Measurements from ENCODE around the gene PI4KB. TPM values are rescaled to one million over a fixed set of nuclear protein-coding genes. Genes with fewer than 3 reads are reported as not detected.

The PI4KB gene
- total and polyA plus RNA-seq, 2 of the 4 experiments (the other 2 are of a cell fraction): 82.4 to 94.5 TPM

DNA sequence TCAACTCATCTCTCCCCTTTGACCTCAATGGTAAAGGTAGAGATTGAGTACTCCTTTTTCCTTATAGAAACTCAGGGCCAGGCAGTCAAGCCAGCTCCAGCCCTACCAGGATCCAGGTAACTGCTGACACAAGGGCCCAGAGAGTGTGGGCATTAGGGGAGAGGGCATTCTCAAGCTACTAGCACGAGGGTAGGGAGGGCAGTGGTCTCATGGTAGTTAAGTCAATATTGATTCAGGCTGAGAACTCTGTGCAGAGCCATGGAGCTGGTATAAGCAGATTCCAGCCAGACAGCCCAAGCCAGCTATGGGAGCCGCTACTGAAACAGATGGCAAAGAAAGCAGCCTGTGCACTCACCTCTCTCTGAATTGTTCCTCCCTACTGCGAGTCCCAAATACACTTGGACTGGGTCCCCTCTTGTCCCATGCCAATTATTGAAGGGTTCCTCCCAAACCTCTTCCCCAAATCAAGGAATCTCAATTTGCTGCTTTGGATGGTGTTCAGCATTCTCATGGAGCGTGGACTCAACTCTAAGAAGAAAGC lies 2.8 kb downstream of the PI4KB start:
- WGBS, 2 experiments (ENCODE audit: extremely low coverage in 2 of 2, insufficient read length in 1 of 2): 100% methylated on average over 2 of the region's 4 CpGs; no CpG with 5 or more reads in 1 of the 2 experiments
- H3K4ac ChIP-seq (ENCODE audit: low read depth, low read length): peak overlapping the region; percentile 40
- BruUV-seq (replicated peaks): no TSS peak
- no peak overlapping the region for H2BK120ac ChIP-seq (ENCODE audit: low read depth, low read length)
- no peak overlapping the region for H3K9ac ChIP-seq (ENCODE audit: low read depth, low read length)
- no peak overlapping the region; the same call in 1 of the 2 replicates for H4K91ac ChIP-seq (ENCODE audit: insufficient read depth, low read depth, low read length)
- ChIA-PET CTCF (no interaction called here), POLR2A (ENCODE audit: unreplicated experiment) (no interaction called here)
- no peak overlapping the region; the same call in none of the 2 replicates for H2BK20ac ChIP-seq (ENCODE audit: low read depth, low read length)
- no peak for TF ChIP-seq FOS (IDR thresholded peaks at IDR 0.05; ENCODE audit: low read depth, low read length)
- H3K27me3 ChIP-seq (ENCODE audit: control insufficient read depth, insufficient read depth, low read length): no peaks in the 10 kb centered on the region
- H4K8ac ChIP-seq (ENCODE audit: low read depth in 2 of 2, low read length in 2 of 2): no peak overlapping the region
- peak overlapping the region; percentile 59 for H3K23ac ChIP-seq (ENCODE audit: low read depth, low read length)
- dilution Hi-C loops (cut with HindIII; ENCODE audit: low sequenced_read_pairs, unreplicated experiment) (no loop called here), in situ Hi-C loops (cut with MboI; ENCODE audit: low sequenced_read_pairs) (loop anchor here (25.0 kb wide), 1 partner anchor 663 kb away; the partner anchor contains the start of gene S100A10), intact Hi-C loops (cut with micrococcal nuclease) (loop anchor here (10.0 kb wide), 1 partner anchor 220 kb away; the partner anchor contains the start of gene TUFT1)
- no peak overlapping the region for H2BK15ac ChIP-seq (ENCODE audit: low read depth, low read length)
- H2AK5ac ChIP-seq (ENCODE audit: low read depth, low read length): peak overlapping the region; percentile 14; the same call in 1 of the 2 replicates
- H3K18ac ChIP-seq (ENCODE audit: low read depth, low read length): no peak overlapping the region
- ATAC-seq (ENCODE audit: low read depth): no peak
- peaks cover 12% of the 10 kb centered on the region for H3K9me1 ChIP-seq (ENCODE audit: insufficient read depth, low read length)
- no peak overlapping the region for H2AFZ ChIP-seq (replicated peaks; ENCODE audit: low read length, poor library complexity)
- H4K20me1 ChIP-seq (ENCODE audit: insufficient read depth, low read length): peaks cover 21% of the 10 kb centered on the region
- peaks cover 29 to 66% of the 10 kb centered on the region in 2 experiments for H3K79me1 ChIP-seq (ENCODE audit: low read depth in 1 of 2, low read length in 2 of 2)
- H3K56ac ChIP-seq (ENCODE audit: extremely low read depth, insufficient read depth, low read length): no peak overlapping the region
- H3K4me1 ChIP-seq (ENCODE audit: control insufficient read depth, insufficient read depth, low read length): peaks cover 9% of the 10 kb centered on the region
- no peak overlapping the region for H3K27ac ChIP-seq (ENCODE audit: insufficient read depth, low read length)
- H4K5ac ChIP-seq (ENCODE audit: low read depth, low read length): no peak overlapping the region
- DNase-seq: no peak
- H3K4me3 ChIP-seq (ENCODE audit: insufficient read depth, low read depth, low read length): no peak overlapping the region
- H2BK5ac ChIP-seq (ENCODE audit: low read depth, low read length, poor library complexity, severe bottlenecking): no peak overlapping the region
- H3K4me2 ChIP-seq (ENCODE audit: low read depth, low read length): no peak overlapping the region
- H3K9me3 ChIP-seq (ENCODE audit: control insufficient read depth, insufficient read depth, low read length): no peaks in the 10 kb centered on the region
- no peak overlapping the region for H3K14ac ChIP-seq (replicated peaks; ENCODE audit: low read depth, low read length)
- H3K36me3 ChIP-seq (ENCODE audit: control insufficient read depth, insufficient read depth, low read length): peaks cover 22% of the 10 kb centered on the region
- no peak overlapping the region for H2AK9ac ChIP-seq (replicated peaks; ENCODE audit: low read depth, low read length, poor library complexity)

Data from IMR-90 (cell line).